Measurements from ENCODE around the gene EDN1. TPM values are rescaled to one million over a fixed set of nuclear protein-coding genes. Genes with fewer than 3 reads are reported as not detected.

The EDN1 gene
- total RNA-seq, 3 donors from 2014 or later (not counting 1 experiment from before 2014, with no cell fraction given), result 0.63 to 1.5 (median 0.71) TPM

- Mint-ChIP-seq H3K4me3 (no peak overlapping the region), H3K27me3 (ENCODE audit: low read depth in 2 of 2) (peaks cover 34 to 49% of the 10 kb centered on the region in 2 donors), H3K4me1 (peaks cover 18 to 19% of the 10 kb centered on the region in 2 donors), H3K9me3 (no peaks in the 10 kb centered on the region), H3K27ac (no peak overlapping the region), H3K36me3 (no peaks in the 10 kb centered on the region)
- WGBS (ENCODE audit: insufficient coverage), result 51% methylated on average over 3 of the region's 4 CpGs
- Histone ChIP-seq H3K27ac (ENCODE audit: low read length) (no peak overlapping the region), H3K4me3 (ENCODE audit: low read length) (no peak overlapping the region), H3K36me3 (ENCODE audit: control insufficient read depth, insufficient read depth, low read length) (no peaks in the 10 kb centered on the region), H3K4me1 (ENCODE audit: control insufficient read depth, insufficient read depth, low read length) (peaks cover 10% of the 10 kb centered on the region), H3K27me3 (ENCODE audit: control insufficient read depth, insufficient read depth, low read length) (peaks cover 11% of the 10 kb centered on the region), H3K9me3 (ENCODE audit: control insufficient read depth, insufficient read depth, low read length) (no peaks in the 10 kb centered on the region)
- DNase-seq, result no peak
- intact Hi-C loops (cut with micrococcal nuclease), result no loop called here
- no peak for ATAC-seq
- no peak for TF ChIP-seq CTCF (IDR thresholded peaks at IDR 0.05)
These were observed 3.6 kb upstream of the EDN1 start for GRCh38 chr6:12286373-12287110.

GRCh38 chr6:12288211-12288618 is 1.9 kb upstream of the EDN1 start:
- H3K27me3 Mint-ChIP-seq (ENCODE audit: low read depth in 2 of 2), result peaks cover 44 to 53% of the 10 kb centered on the region in 2 donors
- H3K27ac Mint-ChIP-seq, result no peak overlapping the region
- Histone ChIP-seq H3K27ac (ENCODE audit: low read length) (no peak overlapping the region), H3K9me3 (ENCODE audit: control insufficient read depth, insufficient read depth, low read length) (no peaks in the 10 kb centered on the region), H3K36me3 (ENCODE audit: control insufficient read depth, insufficient read depth, low read length) (no peaks in the 10 kb centered on the region), H3K4me3 (ENCODE audit: low read length) (no peak overlapping the region), H3K4me1 (ENCODE audit: control insufficient read depth, insufficient read depth, low read length) (peaks cover 10% of the 10 kb centered on the region), H3K27me3 (ENCODE audit: control insufficient read depth, insufficient read depth, low read length) (peaks cover 19% of the 10 kb centered on the region)
- H3K9me3 Mint-ChIP-seq, result no peaks in the 10 kb centered on the region
- intact Hi-C loops (cut with micrococcal nuclease), result no loop called here
- H3K36me3 Mint-ChIP-seq, result no peaks in the 10 kb centered on the region
- no peak overlapping the region for H3K4me3 Mint-ChIP-seq
- ATAC-seq, result no peak
- peaks cover 18 to 19% of the 10 kb centered on the region in 2 donors for H3K4me1 Mint-ChIP-seq
- DNase-seq, result no peak
- 96% methylated on average over 12 of the region's 13 CpGs for WGBS (ENCODE audit: insufficient coverage)
- no peak for TF ChIP-seq CTCF (IDR thresholded peaks at IDR 0.05)

- H3K27ac ChIP-seq (ENCODE audit: low read length), result no peak overlapping the region
- no peaks in the 10 kb centered on the region for H3K36me3 ChIP-seq (ENCODE audit: control insufficient read depth, insufficient read depth, low read length)
- TF ChIP-seq CTCF (IDR thresholded peaks at IDR 0.05), result no peak
- ATAC-seq (no peak), DNase-seq (no peak)
- no peak overlapping the region for H3K4me3 Mint-ChIP-seq
- peaks cover 16% of the 10 kb centered on the region for H3K27me3 ChIP-seq (ENCODE audit: control insufficient read depth, insufficient read depth, low read length)
- peaks cover 10% of the 10 kb centered on the region for H3K4me1 ChIP-seq (ENCODE audit: control insufficient read depth, insufficient read depth, low read length)
- no peak overlapping the region for H3K4me3 ChIP-seq (ENCODE audit: low read length)
- WGBS (ENCODE audit: insufficient coverage), result 90% methylated on average over 2 of the region's 3 CpGs
- H3K9me3 Mint-ChIP-seq, result no peaks in the 10 kb centered on the region
- H3K9me3 ChIP-seq (ENCODE audit: control insufficient read depth, insufficient read depth, low read length), result no peaks in the 10 kb centered on the region
- H3K36me3 Mint-ChIP-seq, result no peaks in the 10 kb centered on the region
- intact Hi-C loops (cut with micrococcal nuclease), result loop anchor here (1.0 kb wide), 1 partner anchor 634 kb away; no protein-coding TSS in a partner anchor
- peaks cover 18 to 19% of the 10 kb centered on the region in 2 donors for H3K4me1 Mint-ChIP-seq
- H3K27me3 Mint-ChIP-seq (ENCODE audit: low read depth in 2 of 2), result peaks cover 41 to 54% of the 10 kb centered on the region in 2 donors
- no peak overlapping the region for H3K27ac Mint-ChIP-seq
These were observed 1.2 kb upstream of the EDN1 start for GRCh38 chr6:12288914-12289313.

Measured in natural killer cell (primary cell).